T-cell (primary cell): Measurements from ENCODE around the gene DNAH10. TPM values are rescaled to one million over a fixed set of nuclear protein-coding genes. Genes with fewer than 3 reads are reported as not detected.

Experiments used
- ATAC-seq, 4 experiments: fragments of 200-7000 bp in 3 of 4; fragments of 150-1000 bp in 1 of 4; cut with Tn5 transposase; replicated peaks in 1 of 4; 1 replicate in 3 of 4; 2 replicates in 1 of 4; pipeline ENCODE4 v1.10.0; 2021; ENCODE audit warnings: moderate library complexity in 3 of 4, mild to moderate bottlenecking in 2 of 4, moderate number of reproducible peaks in 1 of 4
- CTCF ChIA-PET, 2 donors: fragments of 300-600 bp; sonication (Branson Sonifier 250); formaldehyde crosslinking; loops; one replicate each; lab custom pipeline; 2022; ENCODE audit warnings: antibody characterized with exemption in 2 of 2; lab: Charles Lee
- POLR2A ChIA-PET, 2 donors: fragments of 300-600 bp; sonication (Branson Sonifier 250); formaldehyde crosslinking; loops; one replicate each; lab custom pipeline; 2022; ENCODE audit warnings: antibody characterized with exemption in 2 of 2; lab: Charles Lee
- DNase-seq, 35 experiments: peaks; one replicate each; pipeline versions ENCODE4 v3.0.0 to v3.0.0-alpha.2; 2013 to 2023
- H3K27ac ChIP-seq: one replicate; pipeline ENCODE4 v1.5.1; 2013; ENCODE audit warnings: low read length
- H3K27me3 ChIP-seq, 2 experiments: replicated peaks in 1 of 2; 1 replicate in 1 of 2; 2 replicates in 1 of 2; pipeline versions ENCODE4 v1.6.1 to v1.7.0; 2013; ENCODE audit warnings: low read length in 1 of 2, mixed read lengths in 1 of 2; ENCODE audit not compliant: control insufficient read depth in 2 of 2, insufficient read depth in 2 of 2; ENCODE audit errors: extremely low read depth in 1 of 2
- H3K36me3 ChIP-seq, 2 donors: 1 replicate in 1 of 2; 2 replicates in 1 of 2; pipeline versions ENCODE4 v1.6.1 to v1.7.0; 2013; ENCODE audit warnings: low read length in 1 of 2; ENCODE audit not compliant: control insufficient read depth in 2 of 2, insufficient read depth in 1 of 2; ENCODE audit errors: extremely low read depth in 1 of 2
- H3K4me1 ChIP-seq, 2 experiments: 1 replicate in 1 of 2; 2 replicates in 1 of 2; pipeline versions ENCODE4 v1.6.1 to v1.7.0; 2013; ENCODE audit warnings: low read length in 2 of 2, mixed read lengths in 1 of 2; ENCODE audit not compliant: insufficient read depth in 2 of 2, control insufficient read depth in 1 of 2; ENCODE audit errors: extremely low read depth in 1 of 2
- H3K4me3 ChIP-seq, 2 donors: 1 replicate in 1 of 2; 2 replicates in 1 of 2; pipeline versions ENCODE4 v1.5.1 to v1.7.0; 2013; ENCODE audit warnings: mild to moderate bottlenecking in 2 of 2, low read length in 1 of 2, moderate library complexity in 1 of 2; ENCODE audit not compliant: control insufficient read depth in 1 of 2; ENCODE audit errors: extremely low read depth in 1 of 2
- H3K9me3 ChIP-seq: 2 replicates; pipeline ENCODE4 v1.7.0; 2013
- H3K27ac Mint-ChIP-seq, 2 donors: one replicate each; pipeline ENCODE4 v1.8.0; 2020 to 2021; ENCODE audit warnings: mild to moderate bottlenecking in 2 of 2, mixed read lengths in 2 of 2
- H3K27me3 Mint-ChIP-seq, 2 donors: one replicate each; pipeline ENCODE4 v1.8.0; 2021 to 2022; ENCODE audit warnings: mixed read lengths in 2 of 2
- H3K36me3 Mint-ChIP-seq: one replicate; pipeline ENCODE4 v1.8.0; 2021; ENCODE audit warnings: mixed read lengths
- H3K4me1 Mint-ChIP-seq, 3 donors: one replicate each; pipeline ENCODE4 v1.8.0; 2020 to 2022; ENCODE audit warnings: mixed read lengths in 3 of 3, mild to moderate bottlenecking in 1 of 3
- H3K4me3 Mint-ChIP-seq, 3 donors: one replicate each; pipeline ENCODE4 v1.8.0; 2020 to 2022; ENCODE audit warnings: mild to moderate bottlenecking in 3 of 3, mixed read lengths in 3 of 3, moderate library complexity in 3 of 3
- H3K9me3 Mint-ChIP-seq, 3 donors: one replicate each; pipeline ENCODE4 v1.8.0; 2020 to 2022; ENCODE audit warnings: mixed read lengths in 3 of 3
- WGBS: methylation state at CpG from one replicate; pipeline ENCODE4 v1.1.5; 2013; ENCODE audit warnings: missing lambda C conversion rate; ENCODE audit not compliant: insufficient coverage; 5-methylcytosine and 5-hydroxymethylcytosine counted together
- total RNA-seq, 35 experiments: library from RNA in 6 of 35; stranded (reverse) in 6 of 35; fragments of 120-200 nt in 1 of 35; gene quantifications; one replicate each; pipeline versions ENCODE4 v1.2.1 to v1.2.4 and lab custom pipeline; 2013 to 2026

Gene DNAH10
- total RNA-seq, 5 donors from 2014 or later (not counting 1 experiment from before 2014, with no cell fraction given): 0.08 to 0.32 (median 0.19) TPM

DNA sequence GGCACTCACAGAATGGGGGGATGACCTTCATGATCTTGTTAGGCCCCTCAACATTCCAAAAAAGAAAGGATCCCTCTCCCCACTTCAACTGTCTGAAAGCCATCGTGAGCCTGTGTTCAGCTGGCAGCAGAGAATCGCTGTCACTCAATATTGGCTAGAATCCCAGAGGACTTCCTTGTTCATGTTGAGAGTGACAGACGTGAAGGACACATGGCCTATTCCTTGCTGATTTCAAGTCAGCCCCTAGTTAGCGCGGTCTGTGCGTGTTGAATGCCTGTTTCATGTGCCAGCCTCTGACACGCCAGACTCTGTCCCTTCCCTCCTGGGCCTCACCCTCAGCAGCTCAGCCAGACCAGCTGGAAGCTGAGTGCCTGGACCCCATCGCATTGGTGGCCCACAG lies 43.1 kb downstream of the DNAH10 start:
- no peak overlapping the region for H3K4me3 ChIP-seq
- no peak overlapping the region for H3K27ac ChIP-seq
- 94% methylated on average over 7 of the region's 8 CpGs for WGBS
- Mint-ChIP-seq H3K4me1 (peaks cover 0 to 6% (median 0%) of the 10 kb centered on the region in 3 donors), H3K9me3 (no peaks in the 10 kb centered on the region), H3K27ac (no peak overlapping the region), H3K4me3 (no peak overlapping the region), H3K27me3 (peaks cover 9 to 18% of the 10 kb centered on the region in 2 donors), H3K36me3 (no peaks in the 10 kb centered on the region)
- ATAC-seq (no peak), DNase-seq (no peak)
- POLR2A ChIA-PET: no interaction called here
- H3K27me3 ChIP-seq: peaks cover 0 to 12% of the 10 kb centered on the region in 2 experiments
- H3K9me3 ChIP-seq: no peaks in the 10 kb centered on the region
- H3K4me1 ChIP-seq: no peaks in the 10 kb centered on the region
- CTCF ChIA-PET: no interaction called here
- no peaks in the 10 kb centered on the region for H3K36me3 ChIP-seq

DNA sequence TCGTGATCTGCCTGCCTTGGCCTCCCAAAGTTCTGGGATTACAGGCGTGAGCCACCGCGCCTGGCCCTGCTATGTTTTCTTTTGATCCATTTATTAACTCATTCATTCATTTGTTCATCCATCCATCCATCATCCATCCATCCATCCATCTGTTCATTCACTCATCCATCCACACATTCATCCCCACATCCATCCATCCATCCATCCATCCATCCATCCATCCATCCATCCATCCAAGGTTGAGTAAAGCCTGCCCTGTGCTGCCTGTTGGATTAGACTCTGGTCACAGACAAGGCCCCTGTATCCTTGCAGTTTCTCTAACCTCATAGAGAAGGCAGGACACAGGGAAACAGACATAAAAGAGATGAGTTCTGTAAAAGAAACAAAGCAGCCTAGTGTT lies 44.9 kb downstream of the DNAH10 start:
- no peaks in the 10 kb centered on the region for H3K9me3 Mint-ChIP-seq
- no peak overlapping the region for H3K4me3 Mint-ChIP-seq
- H3K27me3 Mint-ChIP-seq: peaks cover 11 to 22% of the 10 kb centered on the region in 2 donors
- Histone ChIP-seq H3K4me1 (no peaks in the 10 kb centered on the region), H3K9me3 (no peaks in the 10 kb centered on the region), H3K27me3 (peaks cover 0 to 15% of the 10 kb centered on the region in 2 experiments), H3K27ac (no peak overlapping the region), H3K36me3 (no peaks in the 10 kb centered on the region), H3K4me3 (no peak overlapping the region)
- ATAC-seq (no peak), DNase-seq (no peak)
- no peaks in the 10 kb centered on the region for H3K36me3 Mint-ChIP-seq
- ChIA-PET POLR2A (no interaction called here), CTCF (no interaction called here)
- peaks cover 0 to 6% (median 0%) of the 10 kb centered on the region in 3 donors for H3K4me1 Mint-ChIP-seq
- H3K27ac Mint-ChIP-seq: no peak overlapping the region
- 100% methylated on average over 3 of the region's 4 CpGs for WGBS

DNA sequence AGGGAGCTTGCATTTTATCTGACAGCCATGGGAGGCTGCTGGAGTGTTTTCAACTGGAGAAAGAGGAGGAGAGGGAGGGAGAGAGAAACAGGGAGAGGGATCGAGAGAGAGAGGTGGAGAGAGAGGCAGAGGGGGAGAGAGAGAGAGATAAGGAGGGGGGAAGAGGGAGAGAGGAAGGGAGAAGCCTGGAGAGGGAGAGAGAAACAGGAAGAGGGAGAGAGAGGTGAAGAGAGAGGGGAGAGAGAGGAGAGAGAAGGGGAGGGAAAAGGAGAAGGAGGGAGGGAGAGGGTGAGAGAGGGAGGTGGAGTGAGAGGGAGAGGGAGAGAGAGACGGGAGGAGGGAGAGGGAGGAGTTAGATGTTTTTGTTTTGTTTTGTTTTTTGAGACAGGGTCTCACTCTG lies 45.6 kb downstream of the DNAH10 start:
- Mint-ChIP-seq H3K36me3 (no peaks in the 10 kb centered on the region), H3K27me3 (peaks cover 11 to 24% of the 10 kb centered on the region in 2 donors), H3K4me3 (no peak overlapping the region), H3K9me3 (no peaks in the 10 kb centered on the region), H3K27ac (no peak overlapping the region), H3K4me1 (peaks cover 0 to 6% (median 0%) of the 10 kb centered on the region in 3 donors)
- ChIA-PET POLR2A (no interaction called here), CTCF (no interaction called here)
- Histone ChIP-seq H3K27me3 (peaks cover 0 to 20% of the 10 kb centered on the region in 2 experiments), H3K4me1 (no peaks in the 10 kb centered on the region), H3K27ac (no peak overlapping the region), H3K36me3 (no peaks in the 10 kb centered on the region), H3K4me3 (no peak overlapping the region), H3K9me3 (no peaks in the 10 kb centered on the region)
- DNase-seq: no peak
- ATAC-seq: no peak
- 36% methylated on average over 2 of the region's 2 CpGs for WGBS

DNA sequence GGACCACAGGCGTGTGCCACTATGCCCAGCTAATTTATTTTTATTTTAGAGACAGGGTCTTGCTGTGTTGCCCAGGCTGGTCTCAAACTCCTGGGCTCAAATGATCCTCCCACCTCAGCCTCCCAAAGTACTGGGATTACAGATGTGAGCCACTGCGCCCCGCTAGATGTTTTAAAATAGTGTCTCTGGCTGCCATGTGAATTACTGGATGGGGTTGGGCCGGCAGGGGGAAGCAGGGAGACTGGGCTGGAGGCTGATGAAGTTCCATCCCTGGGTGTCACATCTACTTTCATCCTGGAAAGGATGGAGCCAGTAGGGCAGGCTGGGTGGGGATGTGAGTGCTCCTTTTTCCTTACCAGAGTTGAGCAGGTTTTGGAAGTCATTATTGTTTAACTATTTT lies 46.1 kb downstream of the DNAH10 start:
- no peaks in the 10 kb centered on the region for H3K36me3 Mint-ChIP-seq
- no peaks in the 10 kb centered on the region for H3K4me1 ChIP-seq
- DNase-seq (no peak), ATAC-seq (no peak)
- peaks cover 0 to 6% (median 0%) of the 10 kb centered on the region in 3 donors for H3K4me1 Mint-ChIP-seq
- peaks cover 11 to 21% of the 10 kb centered on the region in 2 donors for H3K27me3 Mint-ChIP-seq
- H3K27ac Mint-ChIP-seq: no peak overlapping the region
- no peaks in the 10 kb centered on the region for H3K9me3 Mint-ChIP-seq
- no peak overlapping the region for H3K4me3 Mint-ChIP-seq
- ChIA-PET POLR2A (no interaction called here), CTCF (no interaction called here)
- H3K4me3 ChIP-seq: no peak overlapping the region
- no peaks in the 10 kb centered on the region for H3K36me3 ChIP-seq
- 29% methylated on average over 1 of the region's 4 CpGs for WGBS
- peaks cover 0 to 20% of the 10 kb centered on the region in 2 experiments for H3K27me3 ChIP-seq
- no peak overlapping the region for H3K27ac ChIP-seq
- no peaks in the 10 kb centered on the region for H3K9me3 ChIP-seq

DNA sequence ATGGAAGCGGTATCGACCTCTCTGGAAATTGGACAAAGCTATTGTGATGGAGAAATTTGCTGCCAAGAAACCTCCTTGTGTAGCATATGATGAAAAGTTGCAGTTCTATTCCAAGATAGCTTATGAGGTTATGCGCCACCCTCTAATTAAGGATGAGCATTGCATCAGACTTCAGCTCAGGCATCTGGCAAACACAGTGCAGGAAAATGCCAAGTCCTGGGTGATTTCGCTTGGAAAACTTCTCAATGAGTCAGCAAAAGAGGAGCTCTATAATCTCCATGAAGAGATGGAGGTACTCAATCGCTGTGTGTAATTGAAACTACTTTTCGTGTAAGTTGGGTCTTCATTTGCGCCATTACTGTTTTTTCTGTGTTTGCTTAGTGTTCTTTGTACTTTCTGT lies 51.2 kb downstream of the DNAH10 start:
- Histone ChIP-seq H3K9me3 (no peaks in the 10 kb centered on the region), H3K36me3 (no peaks in the 10 kb centered on the region), H3K4me1 (no peaks in the 10 kb centered on the region), H3K27me3 (peaks cover 0 to 18% of the 10 kb centered on the region in 2 experiments), H3K27ac (no peak overlapping the region), H3K4me3 (no peak overlapping the region)
- H3K9me3 Mint-ChIP-seq: peaks cover 4 to 15% (median 10%) of the 10 kb centered on the region in 3 donors
- H3K27me3 Mint-ChIP-seq: peaks cover 4 to 16% of the 10 kb centered on the region in 2 donors
- H3K4me1 Mint-ChIP-seq: no peaks in the 10 kb centered on the region
- ATAC-seq: no peak
- ChIA-PET CTCF (no interaction called here), POLR2A (no interaction called here)
- peaks cover 9% of the 10 kb centered on the region for H3K36me3 Mint-ChIP-seq
- WGBS: 93% methylated on average over 4 of the region's 7 CpGs
- H3K4me3 Mint-ChIP-seq: no peak overlapping the region
- no peak overlapping the region for H3K27ac Mint-ChIP-seq
- no peak for DNase-seq

DNA sequence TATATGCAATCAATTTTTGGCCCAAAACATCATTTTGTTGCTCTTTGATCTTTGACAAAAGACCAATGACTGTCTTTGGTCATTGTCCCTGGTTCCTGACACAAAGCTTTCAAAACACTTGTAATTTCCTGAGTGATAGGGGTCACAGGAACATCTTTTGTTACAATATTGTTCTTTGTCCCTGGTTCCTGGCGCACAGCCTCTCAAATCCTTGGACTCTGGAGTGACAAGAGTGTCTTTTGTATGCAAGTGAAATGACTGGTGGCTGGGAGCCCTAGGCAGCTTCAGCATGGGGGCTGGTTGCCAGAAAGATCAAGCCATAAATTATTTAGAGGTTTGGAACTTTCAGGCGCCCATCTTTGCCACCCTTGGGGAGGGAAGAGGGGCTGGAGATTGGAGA lies 53.9 kb downstream of the DNAH10 start:
- Histone ChIP-seq H3K9me3 (no peaks in the 10 kb centered on the region), H3K36me3 (no peaks in the 10 kb centered on the region), H3K27ac (no peak overlapping the region), H3K27me3 (peaks cover 0 to 15% of the 10 kb centered on the region in 2 experiments), H3K4me3 (no peak overlapping the region), H3K4me1 (no peaks in the 10 kb centered on the region)
- 71% methylated on average over 1 of the region's 2 CpGs for WGBS
- POLR2A ChIA-PET: no interaction called here
- no peaks in the 10 kb centered on the region for H3K4me1 Mint-ChIP-seq
- no peak overlapping the region for H3K27ac Mint-ChIP-seq
- CTCF ChIA-PET: no interaction called here
- H3K27me3 Mint-ChIP-seq: peaks cover 7 to 14% of the 10 kb centered on the region in 2 donors
- H3K4me3 Mint-ChIP-seq: no peak overlapping the region
- ATAC-seq (no peak), DNase-seq (no peak)
- H3K9me3 Mint-ChIP-seq: peaks cover 4 to 15% (median 10%) of the 10 kb centered on the region in 3 donors
- peaks cover 9% of the 10 kb centered on the region for H3K36me3 Mint-ChIP-seq
